Measurements from ENCODE around the gene SLC25A44. TPM values are rescaled to one million over a fixed set of nuclear protein-coding genes. Genes with fewer than 3 reads are reported as not detected.
A peak's percentile ranks its signal among the peaks of the same experiment; 100 is the strongest.

The SLC25A44 gene
- total RNA-seq, 1 experiment from 2014 or later: 33.0 TPM

DNA sequence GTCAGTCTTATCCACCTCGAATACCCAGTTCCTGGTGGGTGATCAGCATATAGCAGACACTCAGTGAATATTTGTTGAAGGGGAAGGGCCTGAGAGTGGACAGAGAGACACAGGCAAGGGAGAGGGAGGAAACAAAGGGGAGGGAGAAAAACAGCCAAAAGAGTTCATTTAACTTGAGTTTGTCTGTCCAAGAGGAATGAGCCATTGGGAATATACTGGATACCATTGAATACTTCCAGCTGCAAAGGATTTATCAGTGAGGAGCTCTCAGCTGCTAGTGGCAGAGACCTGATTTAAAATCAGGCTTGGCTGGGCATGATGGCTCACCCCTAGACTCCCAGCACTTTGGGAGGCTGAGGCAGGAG lies 36.6 kb downstream of the SLC25A44 start:
- no peaks in the 10 kb centered on the region for H3K36me3 ChIP-seq (ENCODE audit: control insufficient read depth, insufficient read depth, low read length)
- H3K4me1 ChIP-seq (ENCODE audit: control insufficient read depth, insufficient read depth, low read length): peaks cover 2% of the 10 kb centered on the region; the same call in 1 of the 2 replicates
- H3K4me3 ChIP-seq (ENCODE audit: low read depth in 2 of 2, low read length in 2 of 2): no peak overlapping the region
- ATAC-seq (no peak), DNase-seq (ENCODE audit: low read depth, low spot score) (no peak)
- TF ChIP-seq TCF7L2 (IDR thresholded peaks at IDR 0.05; ENCODE audit: low read depth, low read length) (no peak), POLR2AphosphoS5 (IDR thresholded peaks at IDR 0.05; ENCODE audit: low read depth, low read length) (no peak), CTCF (IDR thresholded peaks at IDR 0.05) (no peak), SIN3A (IDR thresholded peaks at IDR 0.05; ENCODE audit: borderline replicate concordance, insufficient read depth, low read depth, low read length) (no peak), REST (IDR thresholded peaks at IDR 0.05; ENCODE audit: insufficient read depth in 1 of 2, low read depth in 2 of 2, low read length in 1 of 2) (no peak)
- no peaks in the 10 kb centered on the region for H3K27me3 ChIP-seq (ENCODE audit: control insufficient read depth, insufficient read depth, low read length)
- POLR2A ChIA-PET: no interaction called here
- CTCF ChIA-PET: no interaction called here
- H3K9me3 ChIP-seq (ENCODE audit: control insufficient read depth, insufficient read depth, low read depth, low read length): no peaks in the 10 kb centered on the region
- intact Hi-C loops (cut with micrococcal nuclease; ENCODE audit: unreplicated experiment) (no loop called here), in situ Hi-C loops (cut with HindIII; ENCODE audit: low pct_unique_long_range_greater_than_20kb, low sequenced_read_pairs) (no loop called here)
- H3K27ac ChIP-seq (ENCODE audit: low read length): no peak overlapping the region
- BruUV-seq (replicated peaks): no TSS peak

GRCh38 chr1:156232201-156232894 lies 38.4 kb downstream of the SLC25A44 start:
- POLR2A ChIA-PET: interaction anchor here (0.5 to 0.7 kb wide), 4 partner anchors 85 to 172 kb away, joined by 3 to 5 read pairs (median 4); no protein-coding TSS in a partner anchor
- Histone ChIP-seq H3K9me3 (ENCODE audit: control insufficient read depth, insufficient read depth, low read depth, low read length) (no peaks in the 10 kb centered on the region), H3K27me3 (ENCODE audit: control insufficient read depth, insufficient read depth, low read length) (no peaks in the 10 kb centered on the region), H3K4me3 (ENCODE audit: low read depth in 2 of 2, low read length in 2 of 2) (no peak overlapping the region), H3K36me3 (ENCODE audit: control insufficient read depth, insufficient read depth, low read length) (no peaks in the 10 kb centered on the region), H3K27ac (ENCODE audit: low read length) (no peak overlapping the region), H3K4me1 (ENCODE audit: control insufficient read depth, insufficient read depth, low read length) (no peaks in the 10 kb centered on the region)
- BruUV-seq (replicated peaks): no TSS peak
- DNase-seq (ENCODE audit: low read depth, low spot score) (no peak), ATAC-seq (peak; percentile 26)
- in situ Hi-C loops (cut with HindIII; ENCODE audit: low pct_unique_long_range_greater_than_20kb, low sequenced_read_pairs): no loop called here
- intact Hi-C loops (cut with micrococcal nuclease; ENCODE audit: unreplicated experiment): no loop called here
- CTCF ChIA-PET: interaction anchor here (2.0 kb wide), 1 partner anchor 7 kb away, joined by 6 read pairs; no protein-coding TSS in a partner anchor
- no peak for TF ChIP-seq POLR2AphosphoS5 (IDR thresholded peaks at IDR 0.05; ENCODE audit: low read depth, low read length)
- TF ChIP-seq CTCF (IDR thresholded peaks at IDR 0.05): no peak
- TF ChIP-seq SIN3A (IDR thresholded peaks at IDR 0.05; ENCODE audit: borderline replicate concordance, insufficient read depth, low read depth, low read length): no peak
- no peak for TF ChIP-seq REST (IDR thresholded peaks at IDR 0.05; ENCODE audit: insufficient read depth in 1 of 2, low read depth in 2 of 2, low read length in 1 of 2)
- TF ChIP-seq TCF7L2 (IDR thresholded peaks at IDR 0.05; ENCODE audit: low read depth, low read length): no peak
